ENCODE measurements around the gene LIPK.

GRCh38 chr10:88668465-88668864 is 37.6 kb upstream of the LIPK start:
- TF ChIP-seq CTCF (IDR thresholded peaks at IDR 0.05), result no peak
- TF ChIP-seq POLR2A (IDR thresholded peaks at IDR 0.05), result no peak
- no peak for TF ChIP-seq POLR2AphosphoS5 (IDR thresholded peaks at IDR 0.05)
- TF ChIP-seq EP300 (IDR thresholded peaks at IDR 0.05), result no peak

All from gastroesophageal sphincter (tissue), 3 donors.